Smooth muscle cell (in vitro differentiated cells): ENCODE results near the gene PDE9A. TPM values are rescaled to one million over a fixed set of nuclear protein-coding genes. Genes with fewer than 3 reads are reported as not detected.

Source experiments
- DNase-seq: peaks from one replicate; lab custom pipeline; 2025; ENCODE audit not compliant: unreplicated experiment; lab: John Stamatoyannopoulos, UW
- H2AFZ ChIP-seq: fragments of 200-600 bp; sonication (generic); 2 replicates; pipeline ENCODE4 v1.6.0; 2016; ENCODE audit warnings: antibody characterized with exemption, low read depth, mild to moderate bottlenecking
- H3F3A ChIP-seq: fragments of 200-600 bp; sonication (generic); 2 replicates; pipeline ENCODE4 v1.6.0; 2017; ENCODE audit warnings: antibody characterized with exemption, low read depth
- H3K27ac ChIP-seq: fragments of 200-600 bp; sonication (generic); 2 replicates; pipeline ENCODE4 v1.5.1; 2016; ENCODE audit warnings: low read depth, mild to moderate bottlenecking
- H3K27me3 ChIP-seq: fragments of 200-600 bp; sonication (generic); 2 replicates; pipeline ENCODE4 v1.6.1; 2016; ENCODE audit warnings: low read depth, mild to moderate bottlenecking
- H3K36me3 ChIP-seq: fragments of 200-600 bp; sonication (generic); 2 replicates; pipeline ENCODE4 v1.5.1; 2016; ENCODE audit warnings: low read depth
- H3K4me1 ChIP-seq: fragments of 200-600 bp; sonication (generic); 2 replicates; pipeline ENCODE4 v1.5.1; 2016; ENCODE audit warnings: low read depth
- H3K4me2 ChIP-seq: fragments of 200-600 bp; sonication (generic); 2 replicates; pipeline ENCODE4 v1.6.0; 2016; ENCODE audit warnings: mild to moderate bottlenecking
- H3K4me3 ChIP-seq: fragments of 200-600 bp; sonication (generic); 2 replicates; pipeline ENCODE4 v1.5.1; 2016; ENCODE audit warnings: mild to moderate bottlenecking
- H3K79me2 ChIP-seq: fragments of 200-600 bp; sonication (generic); 2 replicates; pipeline ENCODE4 v1.6.0; 2016; ENCODE audit warnings: low read depth, mild to moderate bottlenecking
- H3K9ac ChIP-seq: fragments of 200-600 bp; sonication (generic); 2 replicates; pipeline ENCODE4 v1.6.0; 2016; ENCODE audit warnings: low read depth
- H3K9me3 ChIP-seq: fragments of 200-600 bp; sonication (generic); replicated peaks from 2 replicates; pipeline ENCODE4 v1.5.1; 2016; ENCODE audit warnings: low read depth
- H4K20me1 ChIP-seq: fragments of 200-600 bp; sonication (generic); 2 replicates; pipeline ENCODE4 v1.6.0; 2016; ENCODE audit warnings: low read depth
- WGBS: methylation state at CpG from one replicate; pipeline ENCODE4 v1.1.7; 2016; ENCODE audit warnings: low lambda C conversion rate; 5-methylcytosine and 5-hydroxymethylcytosine counted together
- polyA plus RNA-seq: library from polyadenylated mRNA; unstranded; fragments of >200 nt; fragmentation: Nextera tagmentation; extraction: Ambion mirVana; gene quantifications from 2 replicates; pipeline ENCODE4 v1.2.1, GENCODE V29; 2016
- total RNA-seq: library from RNA; depleted of rRNA; stranded (reverse); fragments of >200 nt; gene quantifications from 2 replicates; pipeline ENCODE4 v1.2.3, GENCODE V29; 2014
- TF ChIP-seq, protein P1 (sequence below): fragments of 200-600 bp; sonication (generic); IDR thresholded peaks from 2 replicates; pipeline ENCODE4 v1.5.1; 2017; ENCODE audit warnings: borderline replicate concordance, mild to moderate bottlenecking, antibody characterized with exemption; ENCODE audit not compliant: insufficient read depth, poor library complexity, severe bottlenecking

PDE9A gene
- total and polyA plus RNA-seq, 2 experiments from 2014 or later = 4.3 to 12.3 TPM

DNA sequence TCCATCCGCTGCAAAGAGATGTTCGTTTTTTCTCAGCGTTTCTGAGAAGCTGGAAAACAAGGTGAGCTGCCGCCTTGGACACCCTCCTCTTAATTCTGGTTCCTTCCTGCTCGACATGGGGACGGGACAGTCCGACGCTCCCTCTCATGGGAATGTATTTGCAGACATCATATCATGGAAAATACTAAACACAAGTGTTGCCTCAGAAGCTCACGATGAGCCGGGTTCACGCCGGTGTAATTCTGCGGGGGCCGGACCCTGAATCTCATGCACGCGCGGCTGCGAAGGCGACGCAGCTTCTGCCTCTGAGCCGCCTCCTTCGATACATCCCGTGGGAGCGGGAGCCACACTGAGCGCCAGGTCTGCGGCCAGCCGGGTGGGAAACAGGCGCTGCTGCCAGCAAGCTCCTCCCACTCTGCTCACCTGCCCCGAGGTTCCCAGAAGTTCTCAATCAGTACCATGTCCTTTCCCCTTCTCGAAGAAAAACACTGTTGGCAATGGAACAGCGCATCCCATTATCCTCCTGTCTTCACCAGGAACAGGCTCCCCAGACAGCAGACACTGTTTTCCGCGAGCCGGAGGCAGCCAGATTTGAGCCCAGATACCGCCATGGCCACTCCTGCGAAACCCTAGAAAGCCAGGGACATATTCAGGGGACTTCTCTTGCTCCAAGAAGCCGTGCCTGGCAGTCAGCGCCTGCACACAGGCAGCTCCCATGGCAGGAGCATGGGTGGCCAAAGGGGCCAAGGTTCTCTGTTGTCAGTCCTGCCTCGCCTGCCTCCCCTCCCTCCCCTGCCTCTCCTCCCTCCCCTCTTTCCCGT, 127.9 kb downstream of the PDE9A start:
- Histone ChIP-seq H3K9ac (no peak overlapping the region), H3K4me1 (peaks cover 12% of the 10 kb centered on the region), H3K4me3 (peak overlapping the region; percentile 38), H2AFZ (peak overlapping the region; percentile 22), H3F3A (no peaks in the 10 kb centered on the region), H3K79me2 (no peaks in the 10 kb centered on the region), H4K20me1 (no peaks in the 10 kb centered on the region), H3K9me3 (no peaks in the 10 kb centered on the region), H3K4me2 (peak overlapping the region; percentile 81), H3K27ac (no peak overlapping the region), H3K27me3 (peaks cover 19% of the 10 kb centered on the region), H3K36me3 (no peaks in the 10 kb centered on the region)
- TF ChIP-seq, protein P1, sequence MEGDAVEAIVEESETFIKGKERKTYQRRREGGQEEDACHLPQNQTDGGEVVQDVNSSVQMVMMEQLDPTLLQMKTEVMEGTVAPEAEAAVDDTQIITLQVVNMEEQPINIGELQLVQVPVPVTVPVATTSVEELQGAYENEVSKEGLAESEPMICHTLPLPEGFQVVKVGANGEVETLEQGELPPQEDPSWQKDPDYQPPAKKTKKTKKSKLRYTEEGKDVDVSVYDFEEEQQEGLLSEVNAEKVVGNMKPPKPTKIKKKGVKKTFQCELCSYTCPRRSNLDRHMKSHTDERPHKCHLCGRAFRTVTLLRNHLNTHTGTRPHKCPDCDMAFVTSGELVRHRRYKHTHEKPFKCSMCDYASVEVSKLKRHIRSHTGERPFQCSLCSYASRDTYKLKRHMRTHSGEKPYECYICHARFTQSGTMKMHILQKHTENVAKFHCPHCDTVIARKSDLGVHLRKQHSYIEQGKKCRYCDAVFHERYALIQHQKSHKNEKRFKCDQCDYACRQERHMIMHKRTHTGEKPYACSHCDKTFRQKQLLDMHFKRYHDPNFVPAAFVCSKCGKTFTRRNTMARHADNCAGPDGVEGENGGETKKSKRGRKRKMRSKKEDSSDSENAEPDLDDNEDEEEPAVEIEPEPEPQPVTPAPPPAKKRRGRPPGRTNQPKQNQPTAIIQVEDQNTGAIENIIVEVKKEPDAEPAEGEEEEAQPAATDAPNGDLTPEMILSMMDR = no peak
- whole genome bisulfite sequencing = 4% methylated on average over 38 of the region's 40 CpGs
- no peak for DNase-seq

DNA sequence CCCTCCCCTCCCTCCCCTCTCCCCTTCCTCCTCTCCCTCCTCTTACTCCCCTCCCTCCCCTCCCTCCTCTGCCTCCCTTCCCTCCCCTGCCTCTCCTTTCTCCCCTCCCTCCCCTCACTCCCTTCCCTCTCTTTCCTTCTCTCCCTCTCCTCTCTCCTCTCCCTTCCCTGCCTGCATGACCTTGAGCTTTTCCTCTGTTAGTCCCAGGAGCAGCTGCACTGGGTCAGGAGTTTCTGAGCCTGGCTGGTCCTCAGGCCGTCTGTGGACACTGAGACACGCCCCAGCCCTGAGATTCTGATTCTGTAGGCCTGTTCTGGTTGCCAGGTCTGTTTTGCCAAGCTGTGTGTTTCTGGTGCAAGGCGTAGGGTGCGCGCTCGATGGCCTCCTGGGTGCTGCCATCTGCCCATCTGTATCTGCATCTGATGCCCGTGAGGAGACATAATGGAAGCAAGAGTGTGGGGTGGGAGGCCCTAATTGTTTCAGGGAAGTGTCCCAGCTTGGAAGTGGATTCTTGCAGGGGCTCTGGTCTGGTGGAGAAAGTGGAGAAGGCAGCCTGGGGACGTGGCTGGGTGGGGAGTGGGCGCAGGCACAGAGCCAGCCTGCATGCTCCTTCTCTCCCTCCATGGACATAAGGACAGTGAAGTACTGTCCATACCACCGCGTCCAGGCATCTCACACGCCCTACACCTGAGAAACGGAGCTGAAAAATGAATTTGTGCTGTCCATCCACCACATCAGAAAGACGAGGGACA, 128.7 kb downstream of the PDE9A start:
- Histone ChIP-seq H3K27me3 (peaks cover 19% of the 10 kb centered on the region), H3K4me2 (no peak overlapping the region)
- TF ChIP-seq, protein P1 = no peak

DNA sequence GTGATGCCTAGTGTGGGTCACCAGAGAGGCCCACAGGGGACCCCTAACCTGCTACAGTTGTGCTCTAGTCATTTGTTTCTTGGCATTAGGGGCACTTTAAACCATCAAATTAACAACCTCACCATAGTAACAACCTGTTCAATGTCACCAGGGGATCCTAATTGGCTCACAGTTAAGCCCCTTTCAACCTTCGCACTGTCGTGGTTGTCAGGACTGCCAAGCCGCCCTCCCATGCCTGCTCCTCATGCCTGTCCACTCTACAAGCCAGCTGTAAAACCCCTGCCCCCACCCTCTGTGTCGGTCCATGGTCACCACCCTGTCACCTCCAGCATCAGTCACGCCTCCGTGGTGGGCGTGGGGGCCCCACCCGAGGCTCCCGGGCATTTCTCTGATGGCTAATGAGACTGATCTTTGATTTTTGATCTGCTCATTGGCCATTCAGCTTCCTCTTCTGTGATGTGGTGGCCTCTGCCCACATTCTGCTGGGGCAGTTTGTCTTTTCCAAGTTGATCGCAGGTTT, 129.4 kb downstream of the PDE9A start:
- Histone ChIP-seq H3K36me3 (no peaks in the 10 kb centered on the region), H3K79me2 (no peaks in the 10 kb centered on the region), H3K4me1 (peaks cover 12% of the 10 kb centered on the region), H3K9ac (no peak overlapping the region), H3K4me2 (no peak overlapping the region), H2AFZ (no peak overlapping the region), H4K20me1 (no peaks in the 10 kb centered on the region), H3K4me3 (no peak overlapping the region), H3F3A (no peaks in the 10 kb centered on the region), H3K9me3 (no peaks in the 10 kb centered on the region), H3K27ac (no peak overlapping the region), H3K27me3 (peaks cover 19% of the 10 kb centered on the region)
- 89% methylated on average over 10 of the region's 10 CpGs for WGBS
- no peak for DNase-seq
- TF ChIP-seq, protein P1 = no peak

More for the DNA sequence above, 128.7 kb downstream of the PDE9A start:
- no peaks in the 10 kb centered on the region for H3F3A ChIP-seq
- no peaks in the 10 kb centered on the region for H3K9me3 ChIP-seq
- no peak overlapping the region for H3K27ac ChIP-seq
- no peak for DNase-seq
- no peak overlapping the region for H3K9ac ChIP-seq
- no peak overlapping the region for H3K4me3 ChIP-seq
- H3K79me2 ChIP-seq = no peaks in the 10 kb centered on the region
- WGBS = 91% methylated on average over 14 of the region's 14 CpGs
- no peak overlapping the region for H2AFZ ChIP-seq
- H3K36me3 ChIP-seq = no peaks in the 10 kb centered on the region
- no peaks in the 10 kb centered on the region for H4K20me1 ChIP-seq
- peaks cover 12% of the 10 kb centered on the region for H3K4me1 ChIP-seq
